ENCODE measurements around the gene PI4K2A. TPM values are rescaled to one million over a fixed set of nuclear protein-coding genes. Genes with fewer than 3 reads are reported as not detected.

PI4K2A gene
- total and polyA plus RNA-seq, 2 of the 13 experiments (the other 11 are each of a cell fraction or from before 2014, with no cell fraction given) = 10.9 to 14.3 TPM

- TF ChIP-seq, protein P1, sequence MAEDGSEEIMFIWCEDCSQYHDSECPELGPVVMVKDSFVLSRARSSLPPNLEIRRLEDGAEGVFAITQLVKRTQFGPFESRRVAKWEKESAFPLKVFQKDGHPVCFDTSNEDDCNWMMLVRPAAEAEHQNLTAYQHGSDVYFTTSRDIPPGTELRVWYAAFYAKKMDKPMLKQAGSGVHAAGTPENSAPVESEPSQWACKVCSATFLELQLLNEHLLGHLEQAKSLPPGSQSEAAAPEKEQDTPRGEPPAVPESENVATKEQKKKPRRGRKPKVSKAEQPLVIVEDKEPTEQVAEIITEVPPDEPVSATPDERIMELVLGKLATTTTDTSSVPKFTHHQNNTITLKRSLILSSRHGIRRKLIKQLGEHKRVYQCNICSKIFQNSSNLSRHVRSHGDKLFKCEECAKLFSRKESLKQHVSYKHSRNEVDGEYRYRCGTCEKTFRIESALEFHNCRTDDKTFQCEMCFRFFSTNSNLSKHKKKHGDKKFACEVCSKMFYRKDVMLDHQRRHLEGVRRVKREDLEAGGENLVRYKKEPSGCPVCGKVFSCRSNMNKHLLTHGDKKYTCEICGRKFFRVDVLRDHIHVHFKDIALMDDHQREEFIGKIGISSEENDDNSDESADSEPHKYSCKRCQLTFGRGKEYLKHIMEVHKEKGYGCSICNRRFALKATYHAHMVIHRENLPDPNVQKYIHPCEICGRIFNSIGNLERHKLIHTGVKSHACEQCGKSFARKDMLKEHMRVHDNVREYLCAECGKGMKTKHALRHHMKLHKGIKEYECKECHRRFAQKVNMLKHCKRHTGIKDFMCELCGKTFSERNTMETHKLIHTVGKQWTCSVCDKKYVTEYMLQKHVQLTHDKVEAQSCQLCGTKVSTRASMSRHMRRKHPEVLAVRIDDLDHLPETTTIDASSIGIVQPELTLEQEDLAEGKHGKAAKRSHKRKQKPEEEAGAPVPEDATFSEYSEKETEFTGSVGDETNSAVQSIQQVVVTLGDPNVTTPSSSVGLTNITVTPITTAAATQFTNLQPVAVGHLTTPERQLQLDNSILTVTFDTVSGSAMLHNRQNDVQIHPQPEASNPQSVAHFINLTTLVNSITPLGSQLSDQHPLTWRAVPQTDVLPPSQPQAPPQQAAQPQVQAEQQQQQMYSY (CRISPR knock-in tag; IDR thresholded peaks at IDR 0.05) = no peak
- TF ChIP-seq RBM39 (IDR thresholded peaks at IDR 0.05; ENCODE audit: low read depth, low read length, poor library complexity, severe bottlenecking) (peak; percentile 52), ZNF235 (CRISPR knock-in tag; IDR thresholded peaks at IDR 0.05; ENCODE audit: borderline replicate concordance) (0 out of 2 replicates have a peak, but pooled peaks have one; percentile 65), ZNF317 (CRISPR knock-in tag; IDR thresholded peaks at IDR 0.05) (peak; percentile 75), CENPX (CRISPR knock-in tag; IDR thresholded peaks at IDR 0.05) (no peak), JUNB (CRISPR knock-in tag; IDR thresholded peaks at IDR 0.05; ENCODE audit: borderline replicate concordance) (no peak), LBX2 (CRISPR knock-in tag; IDR thresholded peaks at IDR 0.05; ENCODE audit: borderline replicate concordance) (peak; percentile 68; the same call in 1 of the 2 replicates), RARG (CRISPR knock-in tag; IDR thresholded peaks at IDR 0.05; ENCODE audit: low read depth) (no peak), ZNF30 (CRISPR knock-in tag; IDR thresholded peaks at IDR 0.05) (peak; percentile 76; the same call in 1 of the 2 replicates), SNAPC2 (CRISPR knock-in tag; IDR thresholded peaks at IDR 0.05) (peak; percentile 73; the same call in 1 of the 2 replicates), NFRKB (IDR thresholded peaks at IDR 0.05) (no peak), ZNF816 (CRISPR knock-in tag; IDR thresholded peaks at IDR 0.05; ENCODE audit: borderline replicate concordance) (no peak), ZNF331 (CRISPR knock-in tag; IDR thresholded peaks at IDR 0.05) (peak; percentile 88), KMT2A (CRISPR knock-in tag; IDR thresholded peaks at IDR 0.05) (no peak), MAFF (IDR thresholded peaks at IDR 0.05; ENCODE audit: low read depth, low read length) (no peak), CHD4 (IDR thresholded peaks at IDR 0.05; ENCODE audit: borderline replicate concordance, low read length) (no peak), KLF13 (CRISPR knock-in tag; IDR thresholded peaks at IDR 0.05) (peak; percentile 27; the same call in 1 of the 2 replicates), FOXK2 (IDR thresholded peaks at IDR 0.05) (no peak), ZNF577 (CRISPR knock-in tag; IDR thresholded peaks at IDR 0.05; ENCODE audit: borderline replicate concordance, low read depth) (no peak), ZNF674 (CRISPR knock-in tag; IDR thresholded peaks at IDR 0.05; ENCODE audit: low read depth) (no peak), ZNF790 (CRISPR knock-in tag; IDR thresholded peaks at IDR 0.05; ENCODE audit: borderline replicate concordance) (peak; percentile 82), SMYD3 (CRISPR knock-in tag; IDR thresholded peaks at IDR 0.05) (peak; percentile 93), CEBPB (IDR thresholded peaks at IDR 0.05; ENCODE audit: borderline replicate concordance, low read depth, low read length) (no peak), NFATC3 (CRISPR knock-in tag; IDR thresholded peaks at IDR 0.05) (peak; percentile 78; the same call in 1 of the 2 replicates)
- TF ChIP-seq, protein P2, sequence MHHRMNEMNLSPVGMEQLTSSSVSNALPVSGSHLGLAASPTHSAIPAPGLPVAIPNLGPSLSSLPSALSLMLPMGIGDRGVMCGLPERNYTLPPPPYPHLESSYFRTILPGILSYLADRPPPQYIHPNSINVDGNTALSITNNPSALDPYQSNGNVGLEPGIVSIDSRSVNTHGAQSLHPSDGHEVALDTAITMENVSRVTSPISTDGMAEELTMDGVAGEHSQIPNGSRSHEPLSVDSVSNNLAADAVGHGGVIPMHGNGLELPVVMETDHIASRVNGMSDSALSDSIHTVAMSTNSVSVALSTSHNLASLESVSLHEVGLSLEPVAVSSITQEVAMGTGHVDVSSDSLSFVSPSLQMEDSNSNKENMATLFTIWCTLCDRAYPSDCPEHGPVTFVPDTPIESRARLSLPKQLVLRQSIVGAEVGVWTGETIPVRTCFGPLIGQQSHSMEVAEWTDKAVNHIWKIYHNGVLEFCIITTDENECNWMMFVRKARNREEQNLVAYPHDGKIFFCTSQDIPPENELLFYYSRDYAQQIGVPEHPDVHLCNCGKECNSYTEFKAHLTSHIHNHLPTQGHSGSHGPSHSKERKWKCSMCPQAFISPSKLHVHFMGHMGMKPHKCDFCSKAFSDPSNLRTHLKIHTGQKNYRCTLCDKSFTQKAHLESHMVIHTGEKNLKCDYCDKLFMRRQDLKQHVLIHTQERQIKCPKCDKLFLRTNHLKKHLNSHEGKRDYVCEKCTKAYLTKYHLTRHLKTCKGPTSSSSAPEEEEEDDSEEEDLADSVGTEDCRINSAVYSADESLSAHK (CRISPR knock-in tag; IDR thresholded peaks at IDR 0.05; ENCODE audit: borderline replicate concordance) = no peak
These were observed 46.7 kb downstream of the PI4K2A start, which contains the start of gene AVPI1 (continued) for GRCh38 chr10:97686962-97687784.
